Adipose tissue (tissue), 3 donors: Measurements from ENCODE around the gene BSN. TPM values are rescaled to one million over a fixed set of nuclear protein-coding genes. Genes with fewer than 3 reads are reported as not detected.

ENCODE experiments used
- H3K27ac ChIP-seq: one replicate; pipeline ENCODE4 v1.5.1; 2013; ENCODE audit warnings: low read depth, low read length
- WGBS, 3 donors: extraction: QIAGEN DNeasy Blood & Tissue Kit; methylation state at CpG; one replicate each; pipeline ENCODE4 v1.1.7; 2013; 5-methylcytosine and 5-hydroxymethylcytosine counted together
- polyA plus RNA-seq, 3 donors: library from polyadenylated mRNA; stranded (reverse); fragments of 200-250 nt; gene quantifications; one replicate each; pipeline ENCODE4 v1.2.3, GENCODE V29; 2013
- donor health status: healthy with polysubstance abuse.
- donor health status: Bipolar disorder and iron deficiency.
- donor health status: healthy.

The BSN gene
- polyA plus RNA-seq, 3 donors: 0.06 to 0.49 (median 0.11) TPM

- 85 to 93% (median 87%) methylated on average over 10 to 16 of the region's 16 CpGs for WGBS, 3 donors
- H3K27ac ChIP-seq: no peak overlapping the region
These were observed 145.2 kb downstream of the BSN start for GRCh38 chr3:49699281-49699979.

DNA sequence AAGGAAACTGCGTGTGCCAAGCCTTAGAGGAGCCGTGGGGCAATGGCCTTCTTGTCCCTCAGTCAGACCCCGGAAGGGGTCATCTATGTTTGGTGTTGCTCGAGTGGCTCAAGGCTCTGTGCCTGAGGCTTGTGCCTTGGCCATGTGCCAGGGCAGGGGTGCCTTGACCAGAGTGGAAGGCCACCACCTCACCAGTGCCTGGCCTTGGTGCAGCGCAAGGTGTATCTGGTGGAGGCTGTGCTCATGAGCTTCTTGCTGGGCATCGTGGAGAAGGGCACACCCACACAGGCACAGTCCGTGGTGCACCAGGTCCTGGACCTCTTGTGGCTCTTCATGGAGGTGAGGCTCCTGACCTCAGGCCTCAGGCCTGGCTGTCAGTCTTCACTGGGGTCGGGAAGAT lies 145.7 kb downstream of the BSN start:
- 83 to 86% (median 84%) methylated on average over 8 of the region's 8 CpGs for WGBS, 3 donors
- H3K27ac ChIP-seq: no peak overlapping the region

GRCh38 chr3:49700453-49701128 lies 146.3 kb downstream of the BSN start:
- WGBS, 3 donors: 80 to 87% (median 81%) methylated on average over 12 to 13 of the region's 13 CpGs
- H3K27ac ChIP-seq: no peak overlapping the region

- H3K27ac ChIP-seq: no peak overlapping the region
- 86 to 91% (median 88%) methylated on average over 21 of the region's 21 CpGs for WGBS, 3 donors
These were observed 147.3 kb downstream of the BSN start for GRCh38 chr3:49701388-49702077.

DNA sequence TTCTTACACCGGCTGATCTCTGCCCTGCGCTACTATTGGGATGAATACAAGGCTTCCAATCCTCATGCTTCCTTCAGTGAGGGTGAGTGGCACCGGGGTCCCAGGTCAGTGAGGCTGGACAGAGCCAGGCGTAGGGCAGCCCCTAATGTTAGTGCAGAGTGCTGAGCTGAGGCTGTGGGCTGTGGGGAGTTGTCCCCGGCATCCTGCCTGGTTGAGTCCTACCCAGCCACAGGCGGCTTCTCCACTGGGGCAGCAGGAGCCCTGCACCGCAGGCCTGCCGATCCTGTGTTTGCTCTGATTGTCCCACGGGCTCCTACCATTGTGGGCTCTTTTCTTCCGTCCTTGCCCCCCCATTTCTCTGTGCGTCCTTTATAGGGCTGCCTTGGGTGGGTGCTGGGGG lies 148.4 kb downstream of the BSN start:
- 89 to 95% (median 89%) methylated on average over 11 of the region's 11 CpGs for WGBS, 3 donors
- H3K27ac ChIP-seq: no peak overlapping the region

GRCh38 chr3:49703443-49703927 lies 149.2 kb downstream of the BSN start:
- WGBS, 3 donors: 55 to 62% (median 57%) methylated on average over 12 to 14 of the region's 14 CpGs
- no peak overlapping the region for H3K27ac ChIP-seq

DNA sequence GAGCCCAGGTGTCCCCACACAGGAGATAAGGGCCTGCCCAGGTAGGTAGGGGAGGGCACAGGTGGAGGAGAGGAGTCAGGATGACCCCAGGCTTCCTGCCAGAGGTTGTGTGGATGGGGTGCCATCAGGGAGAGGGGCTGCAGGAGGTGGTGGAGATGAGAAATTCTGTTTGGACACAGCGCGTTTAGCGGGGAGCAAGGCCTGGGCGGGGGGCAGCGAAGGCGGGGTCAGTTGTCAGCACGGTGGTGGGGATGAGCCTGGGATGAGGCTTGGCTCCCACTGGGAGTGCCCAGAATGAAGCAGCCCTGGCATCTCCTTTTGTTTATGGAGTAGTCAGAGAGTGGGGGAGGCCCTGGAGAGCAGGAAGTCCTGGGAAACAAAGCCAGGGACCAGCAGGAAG lies 149.7 kb downstream of the BSN start:
- WGBS, 3 donors: 87 to 98% (median 87%) methylated on average over 7 of the region's 7 CpGs
- no peak overlapping the region for H3K27ac ChIP-seq

DNA sequence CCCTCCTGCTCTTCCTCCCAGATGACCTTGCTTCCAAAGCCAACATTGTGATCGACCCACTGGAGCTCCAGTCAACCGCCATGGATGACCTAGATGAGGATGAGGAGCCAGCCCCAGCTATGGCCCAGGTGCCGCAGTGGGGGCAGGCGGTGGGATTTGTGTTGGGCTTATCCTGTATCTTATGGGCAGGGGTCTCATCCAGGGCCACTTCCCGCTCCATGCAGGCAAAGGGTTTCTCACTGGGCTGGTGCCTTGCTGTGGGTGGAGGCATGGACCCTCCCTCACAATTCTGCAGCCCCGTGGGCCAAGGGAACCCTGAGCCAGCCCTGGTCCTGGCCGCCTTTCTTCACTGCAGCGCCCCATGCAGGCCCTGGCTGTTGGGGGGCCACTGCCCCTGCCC lies 150.4 kb downstream of the BSN start:
- 93 to 95% (median 93%) methylated on average over 8 of the region's 8 CpGs for WGBS, 3 donors
- no peak overlapping the region for H3K27ac ChIP-seq

DNA sequence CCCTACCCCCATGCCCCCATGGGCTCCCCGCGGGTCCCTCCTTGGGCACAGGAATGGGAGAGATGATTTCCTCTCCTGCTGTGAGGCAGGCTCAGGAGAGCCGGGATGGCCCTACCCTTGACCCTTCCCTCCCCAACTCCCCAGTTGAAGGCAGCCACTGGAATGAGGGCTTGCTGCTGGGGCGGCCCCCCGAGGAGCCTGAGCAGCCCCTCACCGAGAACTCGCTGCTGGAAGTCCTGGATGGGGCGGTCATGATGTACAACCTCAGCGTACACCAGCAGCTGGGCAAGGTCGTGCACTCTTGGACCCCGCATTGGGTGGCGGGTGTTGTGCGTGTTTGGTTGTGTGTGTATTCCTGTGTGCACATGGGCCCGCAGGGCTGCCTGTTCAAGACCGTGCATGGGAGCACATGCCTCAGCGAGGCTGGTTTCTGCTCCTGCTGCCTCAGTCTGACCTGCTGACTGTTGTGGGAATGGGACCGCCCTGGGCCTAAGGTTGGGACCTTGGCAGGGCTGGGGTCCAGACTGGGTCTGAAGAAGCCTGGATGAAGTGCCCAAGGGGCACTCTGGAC lies 151.2 kb downstream of the BSN start:
- no peak overlapping the region for H3K27ac ChIP-seq
- 95 to 96% (median 95%) methylated on average over 17 of the region's 17 CpGs for WGBS, 3 donors

DNA sequence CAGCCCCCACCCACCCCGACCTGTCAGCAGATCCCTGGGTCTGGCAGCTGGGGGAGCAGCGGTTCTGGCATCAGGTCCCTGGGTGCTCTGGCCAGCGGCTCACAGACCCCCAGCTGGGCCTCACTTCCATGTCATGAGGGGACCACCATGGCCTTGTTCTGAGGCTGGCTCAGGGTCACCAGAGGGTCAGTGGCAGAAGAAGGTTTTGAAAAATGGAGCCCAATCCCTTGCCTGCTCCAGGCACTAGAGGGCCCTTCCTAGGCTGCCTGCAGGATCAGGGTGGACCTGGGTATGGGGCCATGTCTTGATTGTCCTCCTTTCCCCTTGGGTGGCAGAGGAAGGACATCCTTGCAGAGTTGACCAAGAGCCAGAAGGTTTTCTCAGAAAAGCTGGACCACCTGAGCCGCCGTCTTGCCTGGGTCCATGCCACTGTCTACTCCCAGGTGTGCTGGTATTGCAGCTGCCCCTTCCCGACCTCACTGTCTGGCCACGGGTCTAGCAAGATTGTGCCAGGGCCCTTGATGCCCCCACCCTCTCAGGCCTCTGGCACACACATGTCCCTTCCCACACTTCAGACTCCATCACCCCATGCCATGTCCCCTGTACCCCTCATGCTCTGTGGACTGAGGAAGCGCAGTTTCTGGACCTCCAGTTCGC lies 152.3 kb downstream of the BSN start:
- 80 to 91% (median 88%) methylated on average over 9 of the region's 9 CpGs for WGBS, 3 donors
- no peak overlapping the region for H3K27ac ChIP-seq

DNA sequence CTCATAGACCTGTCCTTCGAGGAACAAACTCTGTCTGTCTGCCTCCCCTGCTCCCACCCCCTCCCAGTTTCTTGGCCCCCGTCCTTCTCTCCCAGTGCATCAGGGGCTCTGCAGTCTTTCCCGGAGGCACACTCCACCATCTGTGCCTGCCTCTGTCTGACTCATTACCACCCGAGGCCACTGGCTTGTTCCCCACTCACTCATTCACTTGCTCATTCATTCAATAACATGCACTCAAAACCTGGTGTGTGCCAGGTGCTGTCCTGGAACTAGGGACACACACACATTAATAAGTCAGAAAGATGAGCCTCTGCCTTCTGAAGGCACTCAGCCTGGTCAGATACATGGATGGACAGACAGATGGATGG lies 152.8 kb downstream of the BSN start:
- WGBS, 3 donors: 74 to 86% (median 76%) methylated on average over 4 of the region's 4 CpGs
- no peak overlapping the region for H3K27ac ChIP-seq

- H3K27ac ChIP-seq: no peak overlapping the region
- WGBS, 3 donors: 92 to 97% (median 97%) methylated on average over 8 of the region's 8 CpGs
These were observed 155.6 kb downstream of the BSN start for GRCh38 chr3:49709852-49710251.

DNA sequence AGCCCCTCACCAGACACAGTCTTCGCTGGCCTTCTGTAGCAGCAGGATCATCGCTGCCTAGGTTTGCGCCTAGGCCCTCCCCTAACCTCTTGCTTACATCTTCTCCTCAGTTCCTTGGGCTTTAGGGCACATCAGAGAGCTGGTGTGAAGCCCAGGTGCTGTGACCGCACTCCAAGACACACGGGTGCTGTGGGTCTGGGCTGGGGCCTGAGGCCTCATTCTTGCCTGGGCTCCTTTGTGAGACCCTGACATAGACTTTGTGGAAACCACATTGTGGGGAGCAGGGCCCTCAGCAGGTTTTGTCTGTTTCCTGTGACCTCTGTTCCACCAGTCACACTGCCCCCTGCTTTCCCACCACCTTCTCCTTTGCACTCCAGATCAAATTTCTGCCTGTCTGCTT lies 157.2 kb downstream of the BSN start:
- 79 to 88% (median 87%) methylated on average over 5 of the region's 5 CpGs for WGBS, 3 donors
- H3K27ac ChIP-seq: no peak overlapping the region

DNA sequence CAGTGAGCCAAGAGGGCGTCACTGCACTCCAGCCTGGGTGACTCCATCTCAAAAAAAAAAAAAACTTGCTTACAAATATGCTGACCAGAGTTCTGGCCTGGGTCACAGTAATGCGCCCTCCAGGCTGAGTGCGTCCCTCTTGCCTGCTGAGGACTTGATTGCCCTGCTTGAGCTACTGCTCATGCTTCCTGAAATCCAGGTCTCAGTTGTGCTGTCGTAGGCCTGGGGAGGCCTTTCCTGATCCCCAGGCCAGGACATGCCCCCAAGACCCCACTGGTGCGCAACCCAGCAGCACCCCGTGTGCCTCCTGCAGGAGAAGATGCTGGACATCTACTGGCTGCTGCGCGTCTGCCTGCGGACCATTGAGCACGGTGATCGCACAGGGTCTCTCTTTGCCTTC lies 157.9 kb downstream of the BSN start:
- H3K27ac ChIP-seq: no peak overlapping the region
- 89 to 95% (median 90%) methylated on average over 11 of the region's 11 CpGs for WGBS, 3 donors

DNA sequence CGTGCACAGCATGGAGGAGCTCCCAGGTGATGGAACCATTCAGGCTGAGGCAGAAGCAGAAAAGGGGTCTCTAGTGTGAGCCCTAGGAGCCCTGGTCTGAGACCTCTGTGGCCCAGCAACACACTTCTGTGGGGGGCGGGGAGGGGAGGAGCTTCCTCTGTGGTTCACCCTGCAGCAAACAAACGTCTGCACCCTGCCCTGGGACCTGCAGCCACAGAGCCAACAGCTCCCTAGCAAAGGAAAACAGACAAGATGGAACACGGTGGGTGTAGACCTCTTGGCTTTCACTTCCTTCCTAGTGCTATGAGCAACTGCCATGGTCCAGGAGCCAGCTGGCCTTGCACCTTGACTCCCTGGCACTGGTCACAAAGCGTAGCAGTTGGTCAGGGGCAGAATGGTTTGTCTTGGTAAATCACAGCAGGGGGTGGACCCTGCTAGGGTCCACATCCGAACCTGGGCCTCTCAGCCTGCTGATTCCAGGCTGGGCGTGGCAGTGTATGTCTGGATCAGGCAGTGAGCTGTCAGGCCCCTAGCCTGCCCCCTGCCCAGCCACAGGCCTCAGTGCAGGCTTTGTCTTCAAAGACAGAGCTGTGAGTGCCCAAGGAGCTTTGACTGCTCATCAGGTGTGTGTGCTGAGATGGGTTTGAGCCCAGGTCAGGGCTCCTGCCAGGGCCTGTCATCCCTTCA lies 158.5 kb downstream of the BSN start:
- no peak overlapping the region for H3K27ac ChIP-seq
- WGBS, 3 donors: 63 to 67% (median 65%) methylated on average over 7 of the region's 7 CpGs

DNA sequence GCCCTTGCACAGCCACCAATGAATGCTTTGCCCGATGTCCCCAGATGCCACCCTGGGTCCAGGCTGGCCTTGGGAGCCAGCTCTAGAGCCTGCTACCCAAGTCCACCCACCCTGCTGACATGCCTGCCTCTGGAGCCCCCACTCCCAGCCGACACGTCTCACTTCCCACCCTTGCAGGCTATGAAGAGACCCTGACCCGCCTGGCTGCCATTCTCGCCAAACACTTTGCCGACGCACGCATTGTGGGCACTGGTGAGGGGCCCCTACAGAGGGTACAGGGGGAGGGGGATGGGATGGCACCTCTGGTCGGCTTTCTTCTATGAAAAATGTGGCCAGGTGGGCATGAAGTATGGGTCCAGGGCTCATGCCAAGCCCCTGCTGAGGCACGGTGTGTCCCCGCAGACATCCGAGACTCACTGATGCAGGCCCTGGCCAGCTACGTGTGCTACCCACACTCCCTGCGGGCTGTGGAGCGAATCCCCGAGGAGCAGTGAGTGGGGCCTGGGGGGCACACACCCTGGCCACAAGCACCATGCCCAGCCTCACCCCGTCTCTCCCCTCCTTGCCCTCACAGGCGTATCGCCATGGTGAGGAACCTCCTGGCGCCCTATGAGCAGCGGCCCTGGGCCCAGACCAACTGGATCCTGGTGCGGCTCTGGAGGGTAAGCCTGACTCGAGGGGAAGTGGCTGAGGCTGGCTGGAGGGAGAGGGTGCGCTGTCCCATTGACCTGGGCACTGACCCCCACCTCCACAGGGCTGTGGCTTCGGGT lies 159.2 kb downstream of the BSN start:
- no peak overlapping the region for H3K27ac ChIP-seq
- 90 to 94% (median 92%) methylated on average over 25 of the region's 25 CpGs for WGBS, 3 donors

DNA sequence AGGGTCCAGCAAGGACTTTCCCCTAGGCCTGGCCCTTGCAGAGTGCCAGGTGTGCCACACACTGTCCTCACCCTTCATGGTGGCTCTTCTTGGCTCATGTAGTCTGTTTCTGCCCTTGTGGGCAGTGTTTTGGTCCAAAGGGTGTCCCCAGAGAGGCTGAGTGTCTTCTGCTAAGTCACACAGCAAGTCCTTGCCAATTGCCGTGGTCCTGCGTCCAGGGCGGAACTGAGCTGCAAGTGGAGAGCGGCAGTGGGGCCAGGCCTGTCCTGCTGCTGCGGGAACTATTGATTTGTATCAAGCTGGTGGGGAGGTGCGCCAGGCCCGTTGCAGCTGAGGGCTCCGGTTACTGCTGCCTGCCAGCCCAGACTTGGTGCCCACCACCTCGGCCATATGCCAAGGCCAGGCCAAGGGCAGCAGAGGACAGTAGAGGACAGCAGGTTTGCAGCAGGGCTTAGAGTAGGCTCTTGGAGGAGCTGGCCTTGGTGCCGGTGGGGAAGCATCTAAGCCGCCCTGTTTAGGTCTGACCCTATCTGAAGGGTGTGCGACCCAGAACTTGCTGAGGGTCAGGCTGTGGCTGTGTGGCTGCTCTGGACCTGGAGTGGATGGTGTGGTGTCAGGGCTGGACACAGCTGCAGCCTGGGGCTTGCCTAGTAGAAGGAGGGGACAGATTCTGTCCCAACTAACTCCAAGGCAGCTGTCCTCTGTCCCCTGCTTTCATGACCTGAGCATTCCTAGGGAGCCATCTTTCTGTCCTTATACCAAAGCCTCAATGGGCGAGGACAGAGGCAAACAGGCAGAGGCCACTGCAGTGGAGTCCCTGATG lies 160.7 kb downstream of the BSN start:
- 78 to 92% (median 89%) methylated on average over 13 of the region's 13 CpGs for WGBS, 3 donors

More for the DNA sequence above, 160.7 kb downstream of the BSN start:
- no peak overlapping the region for H3K27ac ChIP-seq
